Measurements from ENCODE around the gene WWOX. TPM values are rescaled to one million over a fixed set of nuclear protein-coding genes. Genes with fewer than 3 reads are reported as not detected.

WWOX gene
- total RNA-seq, 3 donors from 2014 or later (not counting 1 experiment from before 2014, with no cell fraction given), result 21.0 to 29.8 (median 27.0) TPM

GRCh38 chr16:78439646-78440045 lies 340.2 kb downstream of the WWOX start:
- Mint-ChIP-seq H3K36me3 (no peaks in the 10 kb centered on the region), H3K27ac (no peak overlapping the region), H3K9me3 (no peaks in the 10 kb centered on the region), H3K4me3 (no peak overlapping the region), H3K4me1 (no peaks in the 10 kb centered on the region), H3K27me3 (ENCODE audit: low read depth in 2 of 2) (no peaks in the 10 kb centered on the region)
- no peak for DNase-seq
- no peak overlapping the region for H3K4me3 ChIP-seq (ENCODE audit: low read length)
- TF ChIP-seq CTCF (IDR thresholded peaks at IDR 0.05), result no peak
- no peaks in the 10 kb centered on the region for H3K36me3 ChIP-seq (ENCODE audit: control insufficient read depth, insufficient read depth, low read length)
- H3K9me3 ChIP-seq (ENCODE audit: control insufficient read depth, insufficient read depth, low read length), result no peaks in the 10 kb centered on the region
- H3K27ac ChIP-seq (ENCODE audit: low read length), result no peak overlapping the region
- H3K4me1 ChIP-seq (ENCODE audit: control insufficient read depth, insufficient read depth, low read length), result no peaks in the 10 kb centered on the region
- WGBS (ENCODE audit: insufficient coverage), result 98% methylated on average over 2 of the region's 2 CpGs
- H3K27me3 ChIP-seq (ENCODE audit: control insufficient read depth, insufficient read depth, low read length), result no peaks in the 10 kb centered on the region
- intact Hi-C loops (cut with micrococcal nuclease), result no loop called here
- ATAC-seq, result no peak

DNA sequence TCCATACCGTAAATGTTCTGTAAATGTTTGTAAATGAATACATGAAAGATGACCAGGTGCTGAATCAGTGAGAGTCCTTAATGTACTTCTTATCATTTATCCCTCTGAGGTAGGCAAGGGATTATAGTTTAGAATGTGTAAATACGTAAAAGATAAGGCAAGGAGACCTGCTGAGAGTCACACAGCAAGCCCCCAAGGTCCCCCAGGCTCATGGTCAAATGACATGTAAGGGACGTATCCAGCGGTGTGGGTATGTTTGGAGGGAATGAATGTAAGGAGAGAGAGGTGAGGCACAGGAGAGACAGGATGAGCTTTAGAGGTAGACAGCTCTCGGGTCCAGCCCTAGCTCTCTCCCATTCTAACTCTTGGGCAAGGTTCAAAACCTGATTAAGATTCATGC lies 341.8 kb downstream of the WWOX start:
- WGBS (ENCODE audit: insufficient coverage), result 97% methylated on average over 4 of the region's 5 CpGs
- H3K27ac Mint-ChIP-seq, result no peak overlapping the region
- no peak overlapping the region for H3K4me3 ChIP-seq (ENCODE audit: low read length)
- no peak for TF ChIP-seq CTCF (IDR thresholded peaks at IDR 0.05)
- H3K27ac ChIP-seq (ENCODE audit: low read length), result no peak overlapping the region
- no peaks in the 10 kb centered on the region for H3K9me3 ChIP-seq (ENCODE audit: control insufficient read depth, insufficient read depth, low read length)
- H3K36me3 Mint-ChIP-seq, result no peaks in the 10 kb centered on the region
- H3K27me3 ChIP-seq (ENCODE audit: control insufficient read depth, insufficient read depth, low read length), result no peaks in the 10 kb centered on the region
- H3K4me3 Mint-ChIP-seq, result no peak overlapping the region
- intact Hi-C loops (cut with micrococcal nuclease), result no loop called here
- no peaks in the 10 kb centered on the region for H3K9me3 Mint-ChIP-seq
- no peaks in the 10 kb centered on the region for H3K4me1 Mint-ChIP-seq
- no peaks in the 10 kb centered on the region for H3K36me3 ChIP-seq (ENCODE audit: control insufficient read depth, insufficient read depth, low read length)
- no peaks in the 10 kb centered on the region for H3K27me3 Mint-ChIP-seq (ENCODE audit: low read depth in 2 of 2)
- no peaks in the 10 kb centered on the region for H3K4me1 ChIP-seq (ENCODE audit: control insufficient read depth, insufficient read depth, low read length)
- DNase-seq, result no peak
- ATAC-seq, result no peak

- Mint-ChIP-seq H3K27me3 (ENCODE audit: low read depth in 2 of 2) (no peaks in the 10 kb centered on the region), H3K27ac (no peak overlapping the region), H3K36me3 (no peaks in the 10 kb centered on the region), H3K9me3 (no peaks in the 10 kb centered on the region), H3K4me3 (no peak overlapping the region), H3K4me1 (no peaks in the 10 kb centered on the region)
- Histone ChIP-seq H3K27ac (ENCODE audit: low read length) (no peak overlapping the region), H3K36me3 (ENCODE audit: control insufficient read depth, insufficient read depth, low read length) (no peaks in the 10 kb centered on the region), H3K27me3 (ENCODE audit: control insufficient read depth, insufficient read depth, low read length) (no peaks in the 10 kb centered on the region), H3K9me3 (ENCODE audit: control insufficient read depth, insufficient read depth, low read length) (no peaks in the 10 kb centered on the region), H3K4me3 (ENCODE audit: low read length) (no peak overlapping the region), H3K4me1 (ENCODE audit: control insufficient read depth, insufficient read depth, low read length) (no peaks in the 10 kb centered on the region)
- intact Hi-C loops (cut with micrococcal nuclease), result no loop called here
- DNase-seq (no peak), ATAC-seq (no peak)
- no peak for TF ChIP-seq CTCF (IDR thresholded peaks at IDR 0.05)
- WGBS (ENCODE audit: insufficient coverage), result 77% methylated on average over 11 of the region's 13 CpGs
Observed at GRCh38 chr16:78443542-78444364, 344.3 kb downstream of the WWOX start.

DNA sequence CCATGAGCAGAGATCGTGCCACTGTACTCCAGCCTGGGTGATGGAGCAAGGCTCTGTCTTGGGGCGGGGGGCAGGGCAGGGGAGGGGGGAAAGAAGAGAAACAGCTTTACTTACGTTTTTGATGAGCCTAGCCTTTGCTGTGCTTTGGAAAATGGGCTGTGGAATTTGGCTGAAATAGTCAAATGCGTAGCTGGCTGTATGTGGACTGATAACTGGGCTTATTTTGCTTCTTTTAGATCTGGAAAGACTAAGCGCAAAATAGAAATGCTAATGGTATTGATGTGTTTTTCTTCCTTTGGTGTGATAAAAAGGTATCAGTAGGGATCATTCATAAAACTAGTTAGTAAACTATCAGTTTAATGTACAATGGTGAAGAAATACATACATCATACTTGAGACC lies 346.4 kb downstream of the WWOX start:
- TF ChIP-seq CTCF (IDR thresholded peaks at IDR 0.05), result no peak
- Histone ChIP-seq H3K36me3 (ENCODE audit: control insufficient read depth, insufficient read depth, low read length) (no peaks in the 10 kb centered on the region), H3K27me3 (ENCODE audit: control insufficient read depth, insufficient read depth, low read length) (no peaks in the 10 kb centered on the region), H3K9me3 (ENCODE audit: control insufficient read depth, insufficient read depth, low read length) (no peaks in the 10 kb centered on the region), H3K4me1 (ENCODE audit: control insufficient read depth, insufficient read depth, low read length) (no peaks in the 10 kb centered on the region), H3K4me3 (ENCODE audit: low read length) (no peak overlapping the region), H3K27ac (ENCODE audit: low read length) (no peak overlapping the region)
- Mint-ChIP-seq H3K27ac (no peak overlapping the region), H3K4me3 (no peak overlapping the region), H3K27me3 (ENCODE audit: low read depth in 2 of 2) (no peaks in the 10 kb centered on the region), H3K9me3 (no peaks in the 10 kb centered on the region), H3K4me1 (peaks cover 0 to 5% of the 10 kb centered on the region in 2 donors), H3K36me3 (no peaks in the 10 kb centered on the region)
- intact Hi-C loops (cut with micrococcal nuclease), result no loop called here
- WGBS (ENCODE audit: insufficient coverage), result 93% methylated on average over 5 of the region's 5 CpGs
- ATAC-seq (no peak), DNase-seq (no peak)

All from natural killer cell (primary cell).